OCI-LY1 (cell line): ENCODE data around the gene PTPN23.

ENCODE experiments used
- H2AFZ ChIP-seq: fragments of 200-600 bp; sonication (generic), shearing (Covaris generic); 2 replicates; pipeline ENCODE4 v1.6.0; 2014; ENCODE audit warnings: antibody characterized with exemption, mild to moderate bottlenecking, low read length
- H3F3A ChIP-seq: fragments of 200-600 bp; sonication (generic), shearing (Covaris generic); 2 replicates; pipeline ENCODE4 v1.6.0; 2014; ENCODE audit warnings: mild to moderate bottlenecking, antibody characterized with exemption, low read length, moderate library complexity; ENCODE audit not compliant: insufficient read depth
- H3K27ac ChIP-seq: fragments of 200-600 bp; sonication (generic); 2 replicates; pipeline ENCODE4 v1.5.1; 2014; ENCODE audit warnings: low read length, mixed run types, mild to moderate bottlenecking, low read depth; ENCODE audit not compliant: poor library complexity, severe bottlenecking
- H3K27me3 ChIP-seq: fragments of 200-600 bp; sonication (generic); 2 replicates; pipeline ENCODE4 v1.6.0; 2014; ENCODE audit warnings: antibody characterized with exemption, mild to moderate bottlenecking, low read length, moderate library complexity; ENCODE audit not compliant: insufficient read depth
- H3K36me3 ChIP-seq: fragments of 200-600 bp; sonication (generic); 2 replicates; pipeline ENCODE4 v1.6.1; 2014; ENCODE audit warnings: mild to moderate bottlenecking, antibody characterized with exemption, low read length, moderate library complexity, mixed read lengths; ENCODE audit not compliant: insufficient read depth
- H3K4me1 ChIP-seq: fragments of 200-600 bp; sonication (generic); 2 replicates; pipeline ENCODE4 v1.5.1; 2014; ENCODE audit warnings: mild to moderate bottlenecking, low read length, moderate library complexity; ENCODE audit not compliant: insufficient read depth, severe bottlenecking
- H3K4me2 ChIP-seq: fragments of 200-600 bp; sonication (generic), shearing (Covaris generic); 2 replicates; pipeline ENCODE4 v1.6.1; 2014; ENCODE audit warnings: low read length
- H3K4me3 ChIP-seq: fragments of 200-600 bp; sonication (generic); 2 replicates; pipeline ENCODE4 v1.5.1; 2014; ENCODE audit warnings: low read length, low read depth, mild to moderate bottlenecking, mixed read lengths; ENCODE audit not compliant: poor library complexity, severe bottlenecking
- H3K79me2 ChIP-seq: fragments of 200-600 bp; shearing (Covaris generic); 2 replicates; pipeline ENCODE4 v1.6.1; 2016; ENCODE audit warnings: mixed run types, low read length, mixed read lengths; ENCODE audit not compliant: insufficient read depth
- H3K9ac ChIP-seq: fragments of 200-600 bp; sonication (generic), shearing (Covaris generic); 2 replicates; pipeline ENCODE4 v1.6.1; 2014; ENCODE audit warnings: mild to moderate bottlenecking, low read length, mixed read lengths
- H3K9me2 ChIP-seq: fragments of 200-600 bp; sonication (generic), shearing (Covaris generic); 2 replicates; pipeline ENCODE4 v1.6.1; 2014; ENCODE audit warnings: low read depth, mild to moderate bottlenecking, low read length, mixed read lengths
- H3K9me3 ChIP-seq: fragments of 200-600 bp; shearing (Covaris generic); 2 replicates; pipeline ENCODE4 v1.6.1; 2014; ENCODE audit warnings: low read length, mixed read lengths
- H4K20me1 ChIP-seq: fragments of 200-600 bp; sonication (generic), shearing (Covaris generic); 2 replicates; pipeline ENCODE4 v1.6.0; 2016; ENCODE audit warnings: mild to moderate bottlenecking, low read length; ENCODE audit not compliant: insufficient read depth
- EZH2 ChIP-seq: fragments of 200-600 bp; sonication (generic), shearing (Covaris generic); IDR thresholded peaks from 2 replicates; pipeline ENCODE4 v1.8.0; 2017; ENCODE audit warnings: borderline replicate concordance, mixed run types, mild to moderate bottlenecking, antibody characterized with exemption, low read length, moderate library complexity, mixed read lengths
- TF ChIP-seq, protein P1 (sequence below): fragments of 200-600 bp; sonication (generic), shearing (Covaris generic); IDR thresholded peaks from 2 replicates; pipeline ENCODE4 v1.5.1; 2017; ENCODE audit warnings: mild to moderate bottlenecking, antibody characterized with exemption, low read length, moderate library complexity, mixed read lengths

Gene PTPN23

DNA sequence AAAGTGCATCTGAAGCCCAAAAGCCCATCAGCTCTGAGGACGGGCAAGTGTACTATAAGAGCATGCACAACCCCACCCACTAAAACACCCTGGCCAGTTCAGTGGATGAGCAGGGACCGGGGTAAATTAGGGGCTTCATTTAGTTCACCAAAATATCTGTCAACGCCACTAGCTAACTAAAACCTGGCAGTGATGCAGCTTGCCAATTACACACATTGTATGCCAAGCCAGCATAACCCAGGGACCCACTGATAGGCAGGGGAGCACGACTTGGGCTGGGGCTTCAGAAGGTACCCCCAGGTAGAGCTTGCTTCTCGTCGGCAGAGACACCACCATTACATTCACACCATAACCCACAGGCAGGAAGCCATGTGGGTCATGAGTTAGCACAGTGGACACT lies 47.0 kb downstream of the PTPN23 start:
- Histone ChIP-seq H3K4me2 (no peak overlapping the region), H4K20me1 (no peaks in the 10 kb centered on the region), H3K4me1 (no peaks in the 10 kb centered on the region), H3K27ac (no peak overlapping the region), H3K4me3 (no peak overlapping the region), H3F3A (no peaks in the 10 kb centered on the region), H3K9ac (no peak overlapping the region), H3K79me2 (no peaks in the 10 kb centered on the region), H3K9me2 (no peaks in the 10 kb centered on the region), H3K36me3 (peaks cover 60% of the 10 kb centered on the region; the same call in 1 of the 2 replicates), H2AFZ (no peak overlapping the region), H3K27me3 (no peaks in the 10 kb centered on the region), H3K9me3 (no peaks in the 10 kb centered on the region)
- TF ChIP-seq, protein P1, sequence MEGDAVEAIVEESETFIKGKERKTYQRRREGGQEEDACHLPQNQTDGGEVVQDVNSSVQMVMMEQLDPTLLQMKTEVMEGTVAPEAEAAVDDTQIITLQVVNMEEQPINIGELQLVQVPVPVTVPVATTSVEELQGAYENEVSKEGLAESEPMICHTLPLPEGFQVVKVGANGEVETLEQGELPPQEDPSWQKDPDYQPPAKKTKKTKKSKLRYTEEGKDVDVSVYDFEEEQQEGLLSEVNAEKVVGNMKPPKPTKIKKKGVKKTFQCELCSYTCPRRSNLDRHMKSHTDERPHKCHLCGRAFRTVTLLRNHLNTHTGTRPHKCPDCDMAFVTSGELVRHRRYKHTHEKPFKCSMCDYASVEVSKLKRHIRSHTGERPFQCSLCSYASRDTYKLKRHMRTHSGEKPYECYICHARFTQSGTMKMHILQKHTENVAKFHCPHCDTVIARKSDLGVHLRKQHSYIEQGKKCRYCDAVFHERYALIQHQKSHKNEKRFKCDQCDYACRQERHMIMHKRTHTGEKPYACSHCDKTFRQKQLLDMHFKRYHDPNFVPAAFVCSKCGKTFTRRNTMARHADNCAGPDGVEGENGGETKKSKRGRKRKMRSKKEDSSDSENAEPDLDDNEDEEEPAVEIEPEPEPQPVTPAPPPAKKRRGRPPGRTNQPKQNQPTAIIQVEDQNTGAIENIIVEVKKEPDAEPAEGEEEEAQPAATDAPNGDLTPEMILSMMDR: no peak
- TF ChIP-seq EZH2: no peak

DNA sequence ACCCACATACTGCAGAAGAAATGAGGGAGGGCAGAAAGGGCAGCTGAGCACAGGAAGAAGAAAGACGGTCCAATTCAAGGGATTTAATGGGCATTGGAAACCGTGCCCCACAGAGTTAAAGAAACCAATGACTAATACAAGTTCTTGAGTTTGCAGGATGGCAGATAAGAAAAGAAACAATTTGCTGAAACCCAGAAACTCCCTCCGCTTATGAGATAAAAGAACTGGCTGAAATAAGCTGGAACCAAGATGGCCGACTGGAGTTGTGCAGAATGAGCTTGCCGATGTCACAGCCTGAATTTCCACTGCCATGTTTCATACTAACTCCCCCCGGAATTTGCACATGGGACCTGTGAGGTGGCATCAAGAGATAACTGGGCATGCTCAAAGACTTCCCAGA lies 47.8 kb downstream of the PTPN23 start:
- H3K9me2 ChIP-seq: no peaks in the 10 kb centered on the region
- no peak overlapping the region for H2AFZ ChIP-seq
- no peak overlapping the region for H3K4me2 ChIP-seq
- TF ChIP-seq, protein P1: no peak
- no peak for TF ChIP-seq EZH2
- no peaks in the 10 kb centered on the region for H3K9me3 ChIP-seq
- H3K79me2 ChIP-seq: no peaks in the 10 kb centered on the region
- H3K36me3 ChIP-seq: peaks cover 68% of the 10 kb centered on the region
- H3F3A ChIP-seq: no peaks in the 10 kb centered on the region
- H3K27ac ChIP-seq: no peak overlapping the region
- no peak overlapping the region for H3K4me3 ChIP-seq
- H3K9ac ChIP-seq: no peak overlapping the region
- H3K27me3 ChIP-seq: no peaks in the 10 kb centered on the region
- no peaks in the 10 kb centered on the region for H4K20me1 ChIP-seq
- no peaks in the 10 kb centered on the region for H3K4me1 ChIP-seq

DNA sequence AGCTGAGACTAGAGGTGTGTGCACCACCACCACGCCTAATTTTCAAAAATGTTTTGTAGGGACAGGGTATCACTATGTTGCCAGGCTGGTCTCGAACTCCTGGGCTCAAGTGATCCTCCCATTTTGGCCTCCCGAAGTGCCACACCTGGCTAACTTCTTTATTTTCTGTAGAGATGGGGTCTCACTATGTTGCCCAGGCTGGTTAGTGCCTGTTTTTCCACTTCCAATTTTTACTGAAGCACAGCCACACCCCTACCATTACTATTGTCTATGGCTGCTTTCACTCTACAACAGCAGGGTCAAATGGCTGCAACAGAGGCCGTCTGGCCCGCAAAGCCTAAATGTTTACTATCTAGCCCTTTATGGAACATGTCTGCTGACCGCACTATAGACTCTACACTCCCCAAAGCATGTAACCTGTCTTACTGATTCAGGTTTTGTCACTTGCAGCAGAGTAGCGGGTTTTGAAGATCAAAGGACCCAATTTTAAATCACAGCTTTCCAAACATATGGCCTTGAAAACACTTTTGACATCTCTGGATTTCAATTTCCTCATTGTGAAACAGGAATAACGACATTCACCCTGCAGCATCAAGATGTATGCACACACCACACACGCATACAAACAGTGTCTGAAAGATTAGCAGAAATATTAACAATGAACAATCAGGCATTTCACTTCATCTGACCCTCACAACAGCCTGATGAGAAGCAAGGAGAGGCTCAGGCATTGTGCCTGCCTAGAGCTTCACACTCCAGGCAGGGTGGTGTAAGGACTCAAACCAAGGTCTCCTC lies 48.9 kb downstream of the PTPN23 start:
- Histone ChIP-seq H3K9ac (no peak overlapping the region), H3K9me2 (no peaks in the 10 kb centered on the region), H3K79me2 (no peaks in the 10 kb centered on the region), H3K36me3 (peaks cover 79% of the 10 kb centered on the region), H3K4me2 (no peak overlapping the region), H4K20me1 (no peaks in the 10 kb centered on the region), H3F3A (no peaks in the 10 kb centered on the region), H3K27me3 (no peaks in the 10 kb centered on the region), H2AFZ (no peak overlapping the region), H3K4me3 (no peak overlapping the region), H3K27ac (no peak overlapping the region), H3K9me3 (no peaks in the 10 kb centered on the region), H3K4me1 (no peaks in the 10 kb centered on the region)
- TF ChIP-seq, protein P1: no peak
- no peak for TF ChIP-seq EZH2
